GM19372 (cell line): ENCODE results near the gene FRMD4B.
"Not testable (repeated sequence)": the region's sequence is repeated elsewhere in the genome, so short reads cannot be mapped to it uniquely, and the experiment has no call there.

Experiments used
- ATAC-seq: cut with Tn5 transposase; IDR thresholded peaks from one replicate; pipeline ENCODE4 v1.9.1; 2021; ENCODE audit warnings: mild to moderate bottlenecking, low read depth, moderate library complexity; ENCODE audit not compliant: unreplicated experiment

The FRMD4B gene

DNA sequence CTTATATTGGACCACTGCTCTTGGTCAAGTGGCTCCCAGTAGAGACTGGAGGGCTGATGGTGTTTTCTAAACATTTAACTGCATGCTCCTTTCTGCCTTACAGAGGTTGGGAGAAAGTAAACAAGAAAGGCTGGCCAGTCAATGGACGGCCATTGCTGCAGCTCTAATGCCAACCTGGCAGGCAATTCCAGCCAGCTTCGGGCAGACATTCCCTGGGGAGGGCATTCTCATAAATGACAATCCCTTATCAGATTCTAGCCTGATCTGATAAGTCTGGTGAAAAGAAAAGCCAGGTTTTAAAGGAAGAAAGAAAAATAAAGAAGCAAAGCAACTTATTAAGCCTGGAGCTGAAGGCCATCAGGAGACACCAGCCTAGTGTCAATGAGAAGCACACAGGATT is 60.7 kb downstream of the FRMD4B start:
- ATAC-seq, result no peak

DNA sequence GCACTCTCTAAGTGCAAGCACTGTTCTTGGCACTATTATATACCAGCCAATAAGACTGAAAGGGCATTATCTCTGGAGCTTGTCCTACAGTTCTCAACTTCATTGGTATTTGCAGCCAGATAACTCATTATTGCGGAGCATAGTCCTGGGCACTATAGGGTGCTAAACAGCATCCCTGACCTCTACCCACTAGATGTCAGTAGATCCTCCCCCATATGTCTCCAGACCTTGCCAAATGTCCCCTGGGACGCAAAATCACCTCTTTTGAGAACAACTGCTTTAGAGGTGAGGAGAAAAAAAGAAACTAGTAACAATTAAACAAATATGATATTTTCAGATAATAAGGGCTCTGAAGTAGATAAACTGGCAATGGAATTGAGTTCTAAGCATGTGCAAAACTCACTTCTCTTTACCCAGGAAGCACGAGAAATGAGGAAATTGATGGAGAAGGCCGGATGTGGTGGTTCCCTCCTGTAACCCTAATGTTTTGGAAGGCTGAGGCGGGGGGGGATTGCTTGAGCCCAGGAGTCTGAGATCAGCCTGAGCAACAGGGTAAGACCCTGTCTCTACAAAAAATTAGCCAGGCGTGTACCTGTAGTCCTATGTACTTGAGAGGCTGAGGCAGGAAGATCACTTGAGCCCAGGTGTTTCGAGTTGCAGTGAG is 61.4 kb downstream of the FRMD4B start:
- peak; percentile 39 for ATAC-seq

DNA sequence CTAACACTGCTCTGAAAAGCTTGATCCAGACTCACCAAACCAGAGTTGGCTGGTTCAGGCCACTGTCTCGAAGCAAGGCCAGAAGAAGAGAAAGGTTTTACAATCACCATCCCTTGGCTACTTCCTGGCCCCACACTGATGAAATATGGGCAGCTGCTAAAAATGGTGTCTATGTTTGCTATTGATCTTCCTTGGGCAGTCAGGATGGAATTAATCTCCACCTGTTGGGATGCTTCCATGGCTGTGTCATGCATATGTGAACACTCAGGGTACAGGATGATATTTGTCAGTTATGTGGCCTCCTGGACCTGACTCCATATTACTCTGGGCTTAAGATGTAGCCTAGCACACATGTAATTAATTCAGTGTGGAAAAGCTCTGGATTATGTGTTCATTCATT is 61.9 kb downstream of the FRMD4B start:
- no peak for ATAC-seq

DNA sequence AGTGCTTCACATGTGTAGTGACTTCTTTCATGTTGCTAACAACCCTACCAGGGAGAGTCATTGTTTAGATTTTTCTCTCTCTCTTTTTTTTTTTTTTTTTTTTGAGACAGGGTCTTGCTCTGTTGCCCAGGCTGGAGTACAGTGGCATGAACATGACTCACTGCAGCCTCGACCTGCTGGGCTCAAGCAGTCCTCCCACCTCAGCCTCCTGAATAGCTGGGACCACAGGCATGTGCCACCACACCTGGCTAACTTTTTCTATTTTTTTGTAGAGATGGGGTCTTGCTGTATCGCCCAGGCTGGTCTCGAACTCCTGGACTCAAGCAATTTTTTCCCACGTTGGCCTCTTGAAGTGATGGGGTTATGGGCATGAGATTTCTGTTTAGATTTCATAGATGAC is 63.4 kb downstream of the FRMD4B start:
- ATAC-seq, result not testable (repeated sequence)

DNA sequence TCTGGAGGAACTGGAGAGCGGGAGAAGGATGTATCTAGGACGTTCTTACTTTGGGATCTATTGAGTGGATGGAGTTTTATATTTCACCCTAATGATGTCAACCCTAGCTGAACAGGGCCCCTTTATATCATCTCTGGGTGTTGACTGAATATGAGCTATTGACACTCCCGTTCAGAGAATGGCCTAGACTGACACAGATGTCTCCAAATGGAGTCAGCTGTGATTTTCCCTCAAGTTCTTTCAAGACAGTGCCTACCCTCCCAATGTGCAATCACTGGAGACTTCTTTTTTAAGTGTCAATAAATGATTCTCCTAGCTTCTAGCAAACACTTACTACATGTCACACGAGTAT is 63.8 kb downstream of the FRMD4B start:
- ATAC-seq, result no peak

DNA sequence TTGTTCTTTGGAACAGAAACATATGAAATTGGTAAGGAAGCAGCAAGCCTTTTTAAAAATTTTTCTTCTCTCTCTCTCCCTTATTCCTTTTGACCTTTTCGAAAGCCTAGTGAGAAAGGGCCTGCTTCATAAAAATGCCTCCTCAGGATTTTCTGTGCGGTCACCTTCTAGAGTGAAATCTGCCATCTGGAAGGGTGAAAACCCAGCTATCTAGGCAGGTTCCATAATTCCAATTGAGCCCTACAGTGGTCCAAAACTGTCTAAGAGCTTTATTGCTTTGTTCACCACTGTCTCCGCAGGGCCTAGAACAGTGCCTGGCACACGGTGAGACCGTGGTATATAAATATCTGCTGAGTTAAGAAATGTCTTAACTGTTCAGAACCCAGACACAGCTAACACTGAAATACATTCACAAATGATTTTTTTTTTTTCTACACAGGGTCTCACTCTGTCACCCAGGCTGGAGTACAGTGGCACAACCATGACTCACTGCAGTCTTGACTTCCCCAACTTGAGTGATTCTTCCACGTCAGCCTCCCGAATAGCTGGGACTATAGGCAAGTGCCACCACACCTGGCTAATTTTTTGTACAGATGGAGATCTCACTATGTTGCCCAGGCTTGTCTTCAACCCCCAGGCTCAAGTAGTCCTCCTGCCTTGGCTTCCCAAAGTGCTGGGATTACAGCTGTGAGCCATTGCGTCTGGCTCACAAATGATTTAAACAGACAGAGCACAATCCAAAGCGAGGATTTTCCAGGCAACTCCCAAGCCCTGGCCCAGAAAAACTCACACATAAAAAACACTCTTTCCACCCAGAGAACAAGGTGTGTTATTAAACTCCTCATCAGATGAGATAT is 64.4 kb downstream of the FRMD4B start:
- ATAC-seq, result no peak

DNA sequence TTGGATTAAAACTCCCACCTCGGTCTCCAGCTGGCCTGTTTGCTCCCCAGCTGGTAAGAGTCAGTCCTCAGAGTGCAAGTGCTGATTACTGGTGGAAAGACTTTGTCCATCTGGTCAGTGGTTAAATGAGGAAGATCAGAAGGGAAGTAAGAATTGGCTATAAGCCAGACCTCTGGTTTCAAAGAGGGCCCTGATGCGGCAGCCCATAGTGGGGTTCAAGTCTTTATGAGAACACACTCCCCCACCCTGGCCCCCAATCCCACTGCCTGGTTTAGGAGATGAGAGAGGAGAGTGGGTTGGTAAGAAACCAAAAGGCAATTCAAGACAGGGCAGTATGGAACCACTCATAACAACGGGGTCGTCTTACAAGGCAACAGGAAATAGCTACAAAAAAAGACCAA is 65.0 kb downstream of the FRMD4B start:
- ATAC-seq, result peak; percentile 61

DNA sequence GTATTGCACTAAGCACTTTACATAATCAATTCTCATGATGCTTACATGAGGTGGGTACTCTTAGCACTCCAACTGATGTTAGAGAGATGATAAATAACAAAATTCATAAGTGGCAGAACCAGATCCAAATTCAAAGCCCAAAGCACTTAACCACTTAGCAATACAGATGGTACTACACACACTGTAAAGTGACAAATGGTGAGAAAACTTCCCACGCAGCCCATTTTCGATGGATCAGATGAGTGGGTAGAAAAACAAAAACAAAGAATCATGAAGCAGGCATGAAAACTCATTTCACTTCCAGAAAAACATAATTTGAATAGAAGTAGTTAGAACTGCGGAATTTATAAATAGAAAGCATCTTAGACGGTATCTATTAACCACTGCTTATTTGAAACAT is 66.2 kb downstream of the FRMD4B start:
- no peak for ATAC-seq

DNA sequence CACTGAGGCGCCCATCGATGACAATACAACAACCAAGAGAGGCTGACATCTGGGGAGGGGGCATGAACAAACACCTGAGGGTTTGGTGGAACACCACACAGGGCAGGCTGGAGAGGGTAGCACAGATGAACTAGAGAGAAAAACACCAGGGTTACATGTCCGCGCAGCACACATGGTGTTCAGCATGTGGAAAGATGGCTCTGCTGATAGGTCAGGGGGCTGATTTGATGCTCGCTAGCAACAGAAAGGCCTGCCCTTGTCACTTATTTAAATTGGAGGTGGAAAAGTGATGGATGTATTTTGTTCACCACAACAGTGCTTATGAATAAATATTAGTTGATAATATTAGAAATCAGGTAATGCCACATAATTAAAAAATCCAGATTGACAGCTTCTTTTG is 67.5 kb downstream of the FRMD4B start:
- no peak for ATAC-seq

DNA sequence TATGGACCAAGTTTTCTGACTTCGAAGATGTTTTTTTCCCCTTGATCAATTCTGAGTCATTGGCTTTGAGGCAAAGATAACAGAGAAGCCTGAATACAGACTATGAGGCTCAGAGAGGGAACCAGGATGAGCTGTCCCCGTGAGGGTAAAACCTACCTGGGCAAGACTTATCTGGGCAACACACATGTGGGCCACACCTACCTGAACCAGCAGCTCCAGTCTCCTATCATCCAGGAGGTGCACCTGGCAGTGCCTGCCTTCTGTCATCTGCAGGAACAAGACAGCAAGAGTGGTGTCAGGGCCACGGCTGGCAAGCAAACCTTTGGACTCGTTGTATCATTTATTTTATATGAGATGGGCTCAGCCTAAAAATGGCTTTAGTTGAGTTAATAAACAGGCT is 72.6 kb downstream of the FRMD4B start:
- ATAC-seq, result no peak

DNA sequence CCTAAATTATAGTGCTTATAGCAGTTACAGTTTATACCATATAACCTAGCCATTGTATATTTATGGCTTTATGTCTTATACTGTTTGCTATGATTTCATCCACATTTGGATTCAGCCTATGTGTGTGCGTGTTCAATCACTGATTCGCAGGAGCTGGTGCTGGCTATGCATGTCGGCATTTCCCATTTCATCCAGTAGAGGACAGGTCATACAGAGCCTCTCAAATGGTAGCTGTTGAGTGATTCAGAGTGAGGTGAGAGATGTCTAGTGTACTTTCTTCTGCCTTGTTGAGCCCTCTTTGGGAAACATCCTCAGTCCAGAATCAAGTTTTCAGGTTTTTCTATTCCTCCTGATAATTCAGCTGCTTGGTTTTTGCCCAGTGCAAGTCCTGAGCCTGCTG is 76.1 kb downstream of the FRMD4B start:
- no peak for ATAC-seq

DNA sequence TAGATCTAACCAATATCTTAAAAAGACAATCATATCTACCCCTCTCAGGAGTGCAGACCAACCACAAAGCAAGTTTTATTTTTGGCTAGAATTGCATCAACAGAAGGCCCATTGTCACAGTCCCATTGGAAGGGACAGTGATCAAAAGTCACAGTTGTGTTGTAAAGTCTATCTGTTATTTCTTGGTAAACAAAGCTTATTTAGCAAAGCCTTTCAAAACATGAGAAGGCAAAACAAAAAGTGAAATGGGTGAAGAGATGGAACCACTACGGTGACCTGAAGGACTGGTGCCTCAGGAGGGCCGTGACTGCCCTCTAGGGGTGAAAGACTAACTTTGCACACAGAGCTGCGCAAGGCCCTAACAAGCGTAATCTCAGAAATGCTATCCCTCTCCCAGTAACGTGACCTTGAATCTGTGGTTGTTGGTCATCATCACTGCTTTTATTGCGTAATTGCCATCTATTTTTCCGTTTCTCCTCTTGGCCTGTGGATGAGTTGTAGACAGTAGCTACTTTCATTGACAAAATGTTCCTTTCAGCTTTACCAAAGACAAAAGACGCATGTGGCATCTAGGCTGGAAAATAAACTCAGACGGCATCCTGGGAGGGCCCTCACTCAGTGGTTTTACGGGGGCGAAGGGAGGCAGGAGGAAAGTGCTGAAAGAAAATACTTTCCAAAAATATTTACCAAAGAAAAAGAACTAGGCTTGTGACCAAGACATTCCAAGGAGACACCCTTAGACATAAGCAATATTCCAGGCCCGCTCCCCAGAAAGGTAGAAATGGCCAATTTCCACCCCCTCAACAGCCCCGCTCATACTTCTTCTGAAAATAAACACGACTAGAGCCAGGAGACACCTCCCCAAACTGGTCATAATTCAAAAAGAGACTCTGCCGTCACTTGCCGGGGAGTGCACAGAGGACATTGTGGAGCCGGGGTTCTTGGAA is 79.4 kb downstream of the FRMD4B start:
- peak; percentile 99 for ATAC-seq

DNA sequence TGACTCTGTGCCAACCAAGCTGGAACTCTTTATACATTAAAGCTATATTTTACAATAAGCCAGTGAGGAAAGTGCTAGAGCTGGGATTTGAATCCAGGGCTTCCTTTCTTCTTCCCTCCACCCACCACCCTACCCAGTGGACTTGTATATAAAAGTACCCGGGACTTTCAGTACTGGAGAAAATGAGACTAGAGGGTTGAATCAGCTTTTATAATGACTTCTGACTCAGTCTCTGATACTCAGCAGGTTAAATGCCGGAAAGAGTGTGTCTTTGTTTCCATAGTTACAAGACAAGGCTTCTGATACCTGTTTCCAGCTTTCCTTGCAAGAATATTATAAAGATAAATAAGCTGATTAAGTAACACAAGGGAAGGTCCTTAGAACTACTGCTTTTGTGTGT is 80.9 kb downstream of the FRMD4B start:
- no peak for ATAC-seq

DNA sequence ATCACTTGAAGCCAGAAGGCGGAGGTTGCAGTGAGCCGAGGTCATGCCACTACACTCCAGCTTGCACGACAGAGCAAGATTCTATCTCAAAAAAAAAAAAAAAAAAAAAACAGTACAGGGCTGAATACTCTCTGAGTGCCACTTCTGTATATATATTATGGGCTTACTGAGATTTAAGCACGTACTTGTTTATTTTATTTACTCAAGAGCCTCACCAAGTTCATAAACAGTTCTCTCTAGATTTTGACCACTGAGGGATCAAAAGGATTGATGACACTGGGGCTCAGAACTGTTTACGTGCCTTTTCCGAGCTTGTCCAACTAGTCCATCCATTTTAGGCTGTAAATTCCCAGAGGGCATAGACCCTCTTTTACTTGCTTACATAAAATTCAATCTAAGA is 81.5 kb downstream of the FRMD4B start:
- no peak for ATAC-seq

DNA sequence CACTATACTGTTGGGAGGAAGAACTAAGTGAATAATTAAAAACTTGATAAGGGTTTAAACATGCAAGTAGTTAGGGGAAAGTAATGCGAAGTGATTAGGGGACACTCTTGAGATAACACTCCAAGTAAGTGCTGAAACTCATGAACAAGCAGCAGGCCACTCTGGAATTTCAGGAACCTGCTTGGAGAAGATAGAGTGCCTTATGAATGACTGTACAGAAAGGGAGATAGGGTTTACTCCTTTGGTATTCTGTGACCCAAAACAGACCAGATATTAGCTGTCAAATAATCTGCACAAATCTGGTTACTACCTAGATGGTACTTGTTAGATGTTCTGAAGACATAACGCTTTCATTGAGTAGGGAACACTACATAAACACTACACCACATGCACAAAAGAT is 85.6 kb downstream of the FRMD4B start:
- ATAC-seq, result no peak

DNA sequence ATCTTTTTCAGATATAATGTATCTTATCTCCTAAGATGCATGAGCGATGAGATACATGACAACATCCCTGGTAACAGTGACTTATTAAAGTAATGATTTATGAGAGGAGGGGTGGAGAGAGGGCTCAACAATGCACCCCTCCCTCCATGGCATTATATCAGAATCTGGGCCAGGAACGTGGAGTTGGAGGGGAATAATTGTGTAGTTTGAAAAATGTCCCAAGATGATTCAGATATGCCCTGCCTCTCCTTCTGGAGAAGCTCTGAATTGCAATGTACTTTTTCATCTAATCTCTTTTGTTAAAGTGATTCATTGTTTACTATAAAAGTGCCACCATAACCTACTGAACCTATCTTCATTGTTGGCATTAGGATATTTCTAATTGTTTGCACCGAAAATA is 86.5 kb downstream of the FRMD4B start:
- no peak for ATAC-seq

DNA sequence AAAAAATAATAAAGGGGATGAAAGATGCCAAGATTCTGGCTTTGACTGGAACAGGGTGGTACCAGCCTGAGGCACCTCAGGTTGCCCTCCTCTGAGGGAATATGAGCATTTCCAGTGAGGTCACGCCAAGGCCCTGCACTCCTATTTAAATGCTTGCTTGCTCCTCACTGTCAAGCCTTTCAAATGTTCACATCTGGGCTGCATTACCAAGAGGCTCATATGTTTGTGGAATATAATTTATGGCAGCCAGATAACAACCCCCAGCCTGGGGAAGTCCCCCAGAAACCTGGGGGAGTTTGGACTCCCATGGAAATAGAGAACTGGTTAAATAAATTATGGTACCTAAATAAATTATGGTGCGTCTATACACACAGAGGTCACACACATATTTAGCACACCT is 88.4 kb downstream of the FRMD4B start:
- no peak for ATAC-seq

DNA sequence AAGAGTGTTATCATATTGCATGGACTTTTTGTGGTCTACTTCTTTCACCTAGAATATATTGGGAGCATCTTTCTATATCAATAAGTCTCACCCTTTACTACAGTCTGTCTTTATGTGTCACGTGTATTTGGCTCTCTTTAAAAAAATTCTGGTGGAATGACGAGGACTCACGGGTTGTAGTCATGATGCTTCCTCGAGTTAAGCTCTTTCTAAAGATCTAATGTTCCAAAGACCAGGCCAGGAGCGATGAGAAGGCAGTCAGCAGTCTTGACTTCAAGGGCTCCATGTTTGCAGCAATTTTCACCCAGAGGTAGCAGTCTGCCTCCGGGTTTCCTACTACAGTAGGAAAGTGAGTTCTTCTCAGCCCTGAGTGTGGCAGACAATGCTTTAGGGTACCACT is 88.9 kb downstream of the FRMD4B start:
- no peak for ATAC-seq

DNA sequence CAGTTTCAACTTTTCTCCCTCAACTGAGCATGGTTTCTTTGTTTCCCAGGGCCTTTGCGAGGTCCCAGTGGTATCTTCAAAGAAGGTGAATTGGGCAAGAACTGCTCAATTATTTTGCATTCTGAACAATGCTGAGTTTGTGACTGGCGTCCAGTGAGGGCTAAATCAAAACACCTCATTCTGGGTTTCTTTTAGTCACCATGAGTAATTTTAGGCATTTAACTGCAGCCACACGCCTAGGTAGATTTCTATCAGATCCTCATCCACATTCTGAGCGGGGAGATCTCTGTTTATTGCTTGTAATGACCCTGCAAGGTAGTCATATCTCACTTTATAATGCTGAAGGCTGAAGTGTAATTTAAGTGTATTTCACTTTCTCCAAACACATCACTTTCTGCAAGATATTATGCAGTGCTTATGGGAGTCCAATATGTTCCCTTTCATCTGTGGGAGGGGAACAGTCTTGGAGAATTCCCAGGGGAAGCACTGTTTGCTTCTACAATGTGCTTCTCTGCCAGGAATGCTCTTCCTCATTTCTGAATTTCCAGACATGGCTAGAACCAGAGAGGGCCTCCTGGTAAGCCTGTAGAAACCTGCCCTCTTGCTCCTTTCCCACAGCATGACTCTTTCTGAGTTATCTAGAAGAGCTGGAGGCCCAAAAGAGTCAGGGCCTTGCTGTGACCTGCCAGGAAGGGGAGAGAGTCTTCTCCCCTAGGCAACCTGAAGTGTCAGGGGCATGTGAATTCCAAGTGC is 91.7 kb downstream of the FRMD4B start:
- ATAC-seq, result no peak

DNA sequence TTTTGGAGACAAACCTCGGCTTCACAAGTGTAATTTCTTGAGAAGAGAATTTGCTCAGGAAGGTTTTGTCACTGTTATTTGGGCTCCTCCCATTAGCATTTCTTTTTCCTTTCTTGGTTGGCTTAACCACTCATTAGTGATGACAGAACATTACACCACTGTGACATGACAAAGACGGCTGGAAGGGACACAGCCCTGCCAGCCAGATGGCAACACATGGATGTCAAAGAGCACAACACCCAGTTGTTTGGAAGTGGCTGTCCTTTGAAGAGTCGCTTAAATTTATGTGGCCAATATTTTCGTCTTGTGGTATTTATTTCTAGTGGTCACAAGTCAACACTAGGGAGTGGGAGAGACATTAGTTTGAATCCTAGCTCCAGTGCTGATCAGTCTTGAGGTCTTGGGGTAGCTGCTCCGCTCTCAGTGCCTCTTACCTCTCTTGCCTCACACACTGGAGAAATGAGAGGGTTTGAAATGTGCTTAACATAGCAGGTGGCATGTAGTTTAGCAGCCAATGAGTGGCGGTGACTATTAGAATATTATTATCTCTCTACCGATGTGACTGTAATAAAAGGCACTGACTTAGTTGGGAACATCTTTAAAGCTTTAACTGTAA is 92.8 kb downstream of the FRMD4B start:
- ATAC-seq, result no peak
